Measurements from ENCODE around the gene HIPK1.
"Not testable (repeated sequence)": the region's sequence is repeated elsewhere in the genome, so short reads cannot be mapped to it uniquely, and the experiment has no call there.

The HIPK1 gene

DNA sequence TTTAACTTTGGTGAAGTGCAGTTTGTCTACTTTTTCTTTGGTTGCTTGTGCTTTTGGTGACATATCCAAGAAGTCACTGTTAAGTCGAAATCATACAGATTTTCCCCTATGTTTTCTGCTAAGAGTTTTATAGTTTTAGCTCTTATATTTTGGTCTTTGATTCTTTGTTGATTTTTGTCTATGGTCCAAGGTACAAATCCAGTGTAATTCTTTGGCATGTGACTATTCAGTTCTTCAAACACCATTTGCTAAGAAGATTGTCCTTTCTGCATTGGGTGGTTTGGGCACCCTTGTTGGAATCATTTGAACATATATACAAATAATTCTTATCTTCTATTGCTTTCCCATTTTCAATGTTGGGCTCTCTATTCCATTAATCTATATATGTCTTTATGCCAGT is 16.2 kb downstream of the HIPK1 start:
- DNase-seq, result no peak

DNA sequence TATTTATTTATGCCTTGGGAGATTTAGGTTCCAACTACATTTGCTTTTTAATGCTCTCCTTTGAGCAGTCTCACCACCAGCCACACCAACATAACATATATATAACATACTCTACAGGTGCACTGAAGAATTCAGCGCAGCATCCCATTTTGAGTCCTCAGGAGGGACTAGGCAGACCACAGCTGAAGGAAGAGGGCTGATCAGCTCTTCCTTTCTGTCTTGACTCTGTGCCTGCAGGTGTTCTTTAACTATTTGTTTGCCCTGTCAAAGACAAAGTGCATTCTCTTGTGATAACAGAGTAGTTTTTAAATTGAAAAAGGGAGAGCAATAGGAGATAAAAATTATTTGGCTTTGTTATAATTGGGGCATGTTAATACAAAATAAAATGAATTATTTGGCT is 17.0 kb downstream of the HIPK1 start:
- DNase-seq, result no peak

DNA sequence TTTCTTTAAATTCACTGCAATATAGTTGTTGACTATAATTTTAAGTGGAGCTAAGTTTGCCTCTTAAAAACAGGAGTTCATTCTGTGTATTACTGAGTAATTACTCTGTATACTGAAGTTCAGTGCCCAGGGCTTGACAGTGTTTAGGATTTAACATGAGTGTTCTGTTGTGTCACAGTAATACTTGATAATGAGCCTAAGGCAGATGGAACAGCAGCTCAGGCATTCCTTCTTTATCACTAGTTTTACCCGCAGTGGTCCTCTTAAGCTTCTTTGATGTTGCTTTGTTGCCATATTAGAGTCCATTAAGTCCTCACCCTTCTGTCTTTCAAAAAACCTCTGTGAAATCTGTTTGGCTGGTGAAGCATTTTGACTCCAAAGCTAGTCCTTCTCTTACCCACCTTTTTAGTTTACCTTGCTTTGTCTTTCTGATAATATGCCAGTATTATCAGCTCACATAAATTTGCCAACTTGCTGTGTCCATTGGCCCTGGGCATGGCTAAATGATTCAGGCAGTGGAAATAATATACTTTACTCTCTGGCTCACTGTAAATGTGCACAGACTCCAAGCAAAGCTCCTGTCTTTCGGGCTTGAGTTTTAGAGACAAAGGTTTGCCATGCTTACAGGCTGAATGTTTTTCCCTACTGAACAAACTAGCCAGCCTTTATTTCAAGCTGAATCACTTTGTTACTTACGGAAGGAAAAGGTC is 17.7 kb downstream of the HIPK1 start:
- DNase-seq, result no peak

DNA sequence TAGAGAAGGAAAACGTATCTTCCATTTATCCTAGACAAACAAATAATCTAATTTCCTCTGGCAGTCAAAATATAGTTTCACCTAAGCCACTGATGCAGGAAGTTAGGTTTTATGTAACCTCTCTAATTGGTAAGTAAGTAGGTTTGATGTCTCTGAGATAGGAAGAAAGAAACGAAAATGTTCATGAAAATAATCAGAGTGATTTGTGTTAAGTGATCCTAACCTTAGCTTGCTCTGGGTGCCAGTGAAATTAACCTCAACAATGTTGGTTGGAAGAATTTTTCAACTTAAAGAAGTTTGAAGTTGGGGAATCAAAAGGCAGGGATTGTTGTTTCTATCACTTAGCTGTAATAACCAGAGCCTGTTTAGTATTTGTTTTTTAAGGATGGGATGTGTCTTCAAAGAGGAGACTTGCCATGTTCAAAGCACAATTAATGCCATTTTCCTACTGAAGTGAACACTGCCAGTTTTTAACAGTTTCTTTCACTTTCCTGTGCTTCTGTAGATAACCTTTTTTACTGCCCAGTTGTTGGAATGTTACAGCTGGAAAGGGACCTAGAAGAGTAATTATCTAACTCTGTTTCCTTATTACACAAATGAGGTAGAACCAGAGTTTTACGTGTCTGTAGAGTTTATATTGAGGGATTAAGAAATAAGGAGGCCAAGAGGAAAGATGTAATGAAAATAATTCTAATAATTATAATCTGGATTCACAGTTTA is 18.4 kb downstream of the HIPK1 start:
- no peak for DNase-seq

DNA sequence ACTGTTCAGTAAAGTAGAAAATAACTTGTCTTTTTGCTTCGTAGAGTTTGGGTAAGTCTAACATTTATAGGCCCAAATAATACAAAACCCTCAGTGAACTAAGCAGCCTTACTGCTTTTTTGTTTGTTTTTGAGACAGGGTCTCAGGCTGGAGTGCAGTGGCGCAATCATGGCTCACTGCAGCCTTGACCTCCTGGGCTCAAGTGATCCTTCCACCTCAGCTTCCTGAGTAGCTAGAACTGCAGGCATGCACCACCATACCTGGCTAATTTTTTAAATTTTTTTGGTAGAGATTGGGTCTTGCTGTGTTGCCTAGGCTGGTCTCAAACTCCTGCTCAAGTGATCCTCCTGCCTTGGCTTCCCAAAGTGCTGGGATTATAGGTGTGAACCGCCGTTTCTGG is 19.0 kb downstream of the HIPK1 start:
- not testable (repeated sequence) for DNase-seq

DNA sequence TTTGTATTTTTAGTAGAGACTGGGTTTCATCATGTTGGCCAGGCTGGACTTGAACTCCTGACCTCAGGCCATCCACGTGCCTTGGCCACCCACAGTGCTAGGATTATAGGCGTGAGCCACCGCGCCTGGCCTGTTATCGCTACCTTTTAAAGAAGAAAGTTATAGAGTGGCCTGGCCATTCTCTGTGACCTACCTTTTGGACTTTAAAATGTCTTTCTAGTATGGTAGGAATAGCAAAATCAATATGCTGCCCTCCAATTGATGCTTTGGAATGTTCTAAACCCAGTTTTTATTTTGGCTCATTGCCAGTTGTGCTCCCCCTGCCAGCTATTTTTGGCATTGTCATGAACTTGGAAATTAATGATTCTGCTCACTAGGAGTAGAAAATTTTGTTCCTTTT is 19.9 kb downstream of the HIPK1 start:
- peak; percentile 21 for DNase-seq

DNA sequence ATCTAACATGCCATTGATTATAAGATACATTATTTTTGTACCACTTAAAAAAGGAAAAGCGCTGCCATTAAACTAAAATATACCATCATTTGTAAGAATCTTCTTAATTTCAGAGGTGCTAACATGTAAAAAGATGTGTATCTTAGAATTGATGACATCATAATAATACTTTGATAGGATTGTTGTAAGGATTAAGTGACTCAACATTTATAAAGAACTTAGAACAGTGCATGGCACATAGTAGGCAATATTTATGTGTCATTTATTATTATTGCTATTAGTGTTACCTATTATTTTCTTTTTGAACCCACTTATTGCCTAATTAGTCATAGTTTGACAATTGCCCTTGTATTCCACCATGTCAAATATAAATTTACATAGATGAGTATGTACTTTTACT is 21.8 kb downstream of the HIPK1 start:
- DNase-seq, result no peak

DNA sequence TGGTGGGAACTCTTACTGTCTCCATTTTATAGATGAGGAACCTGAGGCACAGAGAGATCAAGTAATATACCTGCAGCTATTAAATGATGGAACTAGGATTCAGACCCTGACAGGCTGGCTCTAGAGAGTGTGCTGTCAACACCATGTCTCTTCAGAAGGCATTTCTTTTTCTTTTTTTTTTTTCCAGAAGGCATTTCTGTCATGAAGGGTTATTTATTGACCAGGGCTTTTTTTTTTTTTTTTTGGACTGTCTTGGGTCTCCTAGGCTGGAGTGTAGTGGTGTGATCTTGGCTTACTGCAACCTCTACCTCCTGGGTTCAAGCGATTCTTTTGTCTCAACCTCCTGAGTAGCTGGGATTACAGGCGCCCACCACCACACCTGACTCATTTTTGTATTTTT is 22.6 kb downstream of the HIPK1 start:
- no peak for DNase-seq

DNA sequence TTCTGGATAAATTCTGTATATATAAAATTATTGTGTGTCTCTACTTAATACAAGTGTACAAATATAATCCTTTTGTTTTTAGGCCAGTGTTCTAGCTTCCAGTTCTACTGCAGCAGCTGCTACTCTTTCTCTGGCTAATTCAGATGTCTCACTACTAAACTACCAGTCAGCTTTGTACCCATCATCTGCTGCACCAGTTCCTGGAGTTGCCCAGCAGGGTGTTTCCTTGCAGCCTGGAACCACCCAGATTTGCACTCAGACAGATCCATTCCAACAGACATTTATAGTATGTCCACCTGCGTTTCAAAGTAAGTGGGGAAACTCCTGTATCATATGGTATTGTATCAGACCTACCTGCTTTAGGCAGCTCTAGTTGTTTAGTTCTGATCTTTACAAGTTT is 28.9 kb downstream of the HIPK1 start:
- DNase-seq, result no peak

DNA sequence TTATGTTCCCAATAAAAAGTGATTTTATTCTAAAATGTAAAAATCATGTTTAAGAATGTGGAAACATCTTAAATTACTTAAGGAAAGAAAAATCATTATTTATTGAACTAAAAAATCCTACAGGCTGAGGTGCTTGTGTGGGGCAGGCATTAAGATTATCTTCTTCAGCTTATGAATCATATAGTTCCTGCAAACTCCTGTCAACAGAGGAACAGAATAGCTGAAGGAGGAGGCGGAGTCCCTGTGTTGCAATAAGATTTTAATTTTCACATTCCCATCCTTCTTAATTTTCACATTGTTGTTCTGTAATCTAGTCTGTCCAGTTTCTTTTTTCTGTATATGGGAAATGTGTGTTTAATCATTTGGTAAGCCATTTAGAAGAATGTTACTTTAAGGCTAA is 29.6 kb downstream of the HIPK1 start:
- no peak for DNase-seq

DNA sequence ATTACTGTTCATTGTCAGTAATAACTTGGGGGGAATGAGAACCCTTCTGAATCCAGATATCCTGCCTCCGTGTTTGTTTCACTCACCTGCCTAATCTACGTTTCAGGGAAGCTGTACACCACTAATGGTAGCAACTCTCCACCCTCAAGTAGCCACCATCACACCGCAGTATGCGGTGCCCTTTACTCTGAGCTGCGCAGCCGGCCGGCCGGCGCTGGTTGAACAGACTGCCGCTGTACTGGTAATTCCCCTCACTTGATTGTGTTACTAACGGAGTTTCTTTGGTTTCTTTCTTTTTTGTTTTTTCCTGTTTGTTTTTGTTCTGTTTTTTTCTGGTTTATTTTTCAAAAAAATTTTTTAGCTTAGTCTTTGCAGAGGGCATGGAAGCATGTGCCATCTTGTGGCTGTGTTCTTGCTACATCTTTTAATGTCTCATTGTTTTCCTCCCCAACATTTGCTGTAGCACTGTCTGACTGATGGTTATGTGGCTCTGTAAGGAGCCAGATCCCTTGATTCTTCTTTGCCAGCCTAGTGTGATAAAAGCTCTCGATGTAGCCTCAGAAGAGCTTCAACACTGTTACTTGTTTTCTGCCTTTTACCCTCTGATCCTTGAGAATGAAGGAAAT is 34.3 kb downstream of the HIPK1 start:
- DNase-seq, result no peak

DNA sequence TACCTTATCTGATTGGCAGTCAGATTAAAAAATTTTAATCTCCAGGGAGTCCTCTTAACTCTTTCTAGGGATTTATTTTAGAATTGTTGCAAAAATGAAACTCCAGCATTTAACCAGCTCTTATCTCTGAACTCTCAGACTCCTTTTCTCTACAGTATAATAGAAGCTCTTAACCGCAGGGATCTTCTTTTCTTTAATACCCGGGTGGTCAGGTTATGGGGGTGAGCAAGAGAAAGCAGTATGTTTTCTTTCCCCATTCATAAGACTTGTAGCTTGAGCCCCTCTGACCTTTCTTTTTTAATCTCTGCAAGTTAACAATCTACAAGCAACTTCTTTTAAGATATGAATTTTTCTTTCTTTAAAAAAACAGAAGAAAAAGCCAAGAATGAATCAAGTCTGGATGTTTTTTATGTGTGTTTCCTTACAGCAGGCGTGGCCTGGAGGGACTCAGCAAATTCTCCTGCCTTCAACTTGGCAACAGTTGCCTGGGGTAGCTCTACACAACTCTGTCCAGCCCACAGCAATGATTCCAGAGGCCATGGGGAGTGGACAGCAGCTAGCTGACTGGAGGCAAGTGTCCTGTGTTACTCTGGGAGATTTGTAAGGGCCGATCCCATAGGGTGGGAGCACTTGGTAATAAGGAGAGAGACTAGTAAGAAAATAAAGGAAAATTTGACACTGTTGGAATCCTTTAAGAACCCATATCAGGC is 36.7 kb downstream of the HIPK1 start:
- no peak for DNase-seq

DNA sequence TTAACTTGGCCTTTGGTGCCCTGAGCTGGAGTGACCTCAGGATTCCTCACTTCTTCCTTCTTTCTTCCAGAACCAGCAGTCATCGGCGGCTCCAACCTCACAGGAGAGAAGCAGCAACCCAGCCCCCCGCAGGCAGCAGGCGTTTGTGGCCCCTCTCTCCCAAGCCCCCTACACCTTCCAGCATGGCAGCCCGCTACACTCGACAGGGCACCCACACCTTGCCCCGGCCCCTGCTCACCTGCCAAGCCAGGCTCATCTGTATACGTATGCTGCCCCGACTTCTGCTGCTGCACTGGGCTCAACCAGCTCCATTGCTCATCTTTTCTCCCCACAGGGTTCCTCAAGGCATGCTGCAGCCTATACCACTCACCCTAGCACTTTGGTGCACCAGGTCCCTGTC is 43.8 kb downstream of the HIPK1 start:
- DNase-seq, result no peak

DNA sequence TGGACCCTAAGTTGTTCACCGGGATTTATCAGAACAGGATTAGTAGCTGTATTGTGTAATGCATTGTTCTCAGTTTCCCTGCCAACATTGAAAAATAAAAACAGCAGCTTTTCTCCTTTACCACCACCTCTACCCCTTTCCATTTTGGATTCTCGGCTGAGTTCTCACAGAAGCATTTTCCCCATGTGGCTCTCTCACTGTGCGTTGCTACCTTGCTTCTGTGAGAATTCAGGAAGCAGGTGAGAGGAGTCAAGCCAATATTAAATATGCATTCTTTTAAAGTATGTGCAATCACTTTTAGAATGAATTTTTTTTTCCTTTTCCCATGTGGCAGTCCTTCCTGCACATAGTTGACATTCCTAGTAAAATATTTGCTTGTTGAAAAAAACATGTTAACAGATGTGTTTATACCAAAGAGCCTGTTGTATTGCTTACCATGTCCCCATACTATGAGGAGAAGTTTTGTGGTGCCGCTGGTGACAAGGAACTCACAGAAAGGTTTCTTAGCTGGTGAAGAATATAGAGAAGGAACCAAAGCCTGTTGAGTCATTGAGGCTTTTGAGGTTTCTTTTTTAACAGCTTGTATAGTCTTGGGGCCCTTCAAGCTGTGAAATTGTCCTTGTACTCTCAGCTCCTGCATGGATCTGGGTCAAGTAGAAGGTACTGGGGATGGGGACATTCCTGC is 46.2 kb downstream of the HIPK1 start:
- peak; percentile 47 for DNase-seq

DNA sequence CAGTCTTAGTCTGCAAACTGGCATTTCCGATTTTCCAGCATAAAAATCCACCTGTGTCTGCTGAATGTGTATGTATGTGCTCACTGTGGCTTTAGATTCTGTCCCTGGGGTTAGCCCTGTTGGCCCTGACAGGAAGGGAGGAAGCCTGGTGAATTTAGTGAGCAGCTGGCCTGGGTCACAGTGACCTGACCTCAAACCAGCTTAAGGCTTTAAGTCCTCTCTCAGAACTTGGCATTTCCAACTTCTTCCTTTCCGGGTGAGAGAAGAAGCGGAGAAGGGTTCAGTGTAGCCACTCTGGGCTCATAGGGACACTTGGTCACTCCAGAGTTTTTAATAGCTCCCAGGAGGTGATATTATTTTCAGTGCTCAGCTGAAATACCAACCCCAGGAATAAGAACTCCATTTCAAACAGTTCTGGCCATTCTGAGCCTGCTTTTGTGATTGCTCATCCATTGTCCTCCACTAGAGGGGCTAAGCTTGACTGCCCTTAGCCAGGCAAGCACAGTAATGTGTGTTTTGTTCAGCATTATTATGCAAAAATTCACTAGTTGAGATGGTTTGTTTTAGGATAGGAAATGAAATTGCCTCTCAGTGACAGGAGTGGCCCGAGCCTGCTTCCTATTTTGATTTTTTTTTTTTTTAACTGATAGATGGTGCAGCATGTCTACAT is 47.6 kb downstream of the HIPK1 start:
- DNase-seq, result peak; percentile 57

DNA sequence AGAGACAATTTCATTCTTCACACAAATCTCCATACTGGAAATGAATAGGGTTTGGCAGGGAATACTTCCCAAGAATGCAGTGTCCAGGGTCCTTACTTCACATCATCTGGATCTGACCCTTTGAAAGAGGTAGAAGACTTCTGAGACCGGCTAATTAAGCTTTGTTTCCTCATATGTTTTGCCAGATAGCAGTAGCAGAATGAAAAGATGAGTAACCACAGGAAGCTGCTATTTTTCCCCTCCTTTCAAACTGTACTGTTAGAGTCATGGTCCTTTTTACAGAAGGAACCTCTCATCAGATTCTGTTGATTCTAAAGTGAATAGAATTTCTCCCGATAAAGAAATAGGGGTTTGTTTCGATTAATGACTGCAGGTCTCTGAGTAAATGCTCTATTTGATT is 48.8 kb downstream of the HIPK1 start:
- no peak for DNase-seq

DNA sequence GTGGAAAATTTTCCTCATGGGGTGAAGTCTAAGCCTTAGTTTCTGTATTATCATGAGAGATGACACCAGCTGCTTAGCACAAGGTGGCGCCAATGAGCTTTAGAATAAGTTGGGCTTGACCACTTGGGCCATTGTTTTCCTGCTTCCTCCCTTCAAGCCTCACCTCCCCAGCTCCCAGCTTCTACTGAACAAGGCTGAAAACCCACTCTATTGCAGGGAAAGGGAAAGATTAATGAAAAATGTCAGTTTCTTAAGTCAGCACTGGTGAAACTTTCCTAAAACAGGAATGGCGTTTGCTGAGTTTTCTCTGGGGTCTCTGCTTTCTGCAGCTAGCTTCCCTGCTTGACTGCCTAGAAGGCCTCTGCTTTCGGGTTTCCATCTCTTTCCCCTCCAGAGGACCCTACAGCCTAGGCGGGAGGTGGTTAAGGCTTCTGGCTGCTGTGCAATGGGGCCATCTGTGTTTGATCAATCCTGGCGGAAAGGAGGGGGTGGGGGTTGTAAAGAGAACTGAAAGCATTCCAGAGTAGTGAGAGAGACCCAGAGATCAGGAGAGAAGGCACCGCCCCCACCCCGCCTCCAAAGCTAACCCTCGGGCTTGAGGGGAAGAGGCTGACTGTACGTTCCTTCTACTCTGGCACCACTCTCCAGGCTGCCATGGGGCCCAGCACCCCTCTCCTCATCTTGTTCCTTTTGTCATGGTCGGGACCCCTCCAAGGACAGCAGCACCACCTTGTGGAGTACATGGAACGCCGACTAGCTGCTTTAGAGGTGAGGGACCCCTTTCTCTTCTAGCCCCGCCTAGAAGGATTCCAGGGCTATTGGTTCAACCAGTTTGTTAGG is 50.0 kb downstream of the HIPK1 start, which contains the start of gene OLFML3:
TSS of gene OLFML3 (plus strand) at position 612 of the 840 bp plus-strand sequence. CDS start at position 655, 43 bp downstream.
- DNase-seq, result peak; percentile 99

DNA sequence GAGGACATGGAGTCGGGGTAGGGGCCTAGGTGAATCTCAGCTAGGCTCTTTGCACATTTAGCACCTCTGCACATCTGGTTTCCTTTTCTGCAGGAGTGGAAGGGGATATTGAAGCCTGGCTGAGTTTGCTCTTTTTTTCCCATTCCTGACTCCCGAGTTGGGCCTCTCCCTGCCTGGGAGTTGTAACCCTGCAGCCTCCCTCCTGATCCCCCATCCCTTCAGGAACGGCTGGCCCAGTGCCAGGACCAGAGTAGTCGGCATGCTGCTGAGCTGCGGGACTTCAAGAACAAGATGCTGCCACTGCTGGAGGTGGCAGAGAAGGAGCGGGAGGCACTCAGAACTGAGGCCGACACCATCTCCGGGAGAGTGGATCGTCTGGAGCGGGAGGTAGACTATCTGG is 51.0 kb downstream of the HIPK1 start:
- peak; percentile 38 for DNase-seq

DNA sequence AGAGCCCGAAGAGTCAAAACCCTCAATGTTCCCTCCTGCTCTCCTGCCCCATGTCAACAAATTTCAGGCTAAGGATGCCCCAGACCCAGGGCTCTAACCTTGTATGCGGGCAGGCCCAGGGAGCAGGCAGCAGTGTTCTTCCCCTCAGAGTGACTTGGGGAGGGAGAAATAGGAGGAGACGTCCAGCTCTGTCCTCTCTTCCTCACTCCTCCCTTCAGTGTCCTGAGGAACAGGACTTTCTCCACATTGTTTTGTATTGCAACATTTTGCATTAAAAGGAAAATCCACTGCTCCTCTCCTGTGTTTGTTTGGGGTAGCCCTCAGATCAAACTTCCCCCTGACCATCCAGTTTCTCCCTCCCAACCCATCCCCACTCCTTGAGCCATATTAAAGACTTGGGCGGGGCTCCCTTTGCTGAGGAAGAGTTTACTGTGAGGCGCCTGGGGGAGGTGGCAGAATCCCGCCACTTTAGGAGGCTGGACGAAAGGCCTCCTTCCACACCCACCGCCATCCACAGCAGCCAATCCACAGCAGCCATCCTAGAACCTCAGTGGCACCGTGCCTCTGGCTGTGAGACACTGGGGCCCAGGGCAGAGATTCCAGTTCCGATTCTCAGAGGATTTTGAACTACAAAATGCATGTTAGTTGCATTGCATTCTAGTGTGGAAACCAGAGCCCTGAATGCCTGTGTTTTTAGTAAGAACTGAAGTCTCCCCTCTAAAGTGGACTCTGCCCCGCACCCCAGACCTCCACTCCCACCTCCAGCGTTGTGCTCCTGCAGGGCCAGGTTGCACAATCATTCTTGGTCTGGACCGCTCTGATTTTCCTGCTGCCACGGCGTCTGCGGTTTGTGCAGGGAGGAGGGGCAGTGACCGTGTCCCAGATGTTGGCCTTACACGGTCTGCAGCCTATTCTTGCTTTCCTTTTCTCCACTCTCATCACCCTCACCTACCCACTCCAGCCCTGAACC is 53.1 kb downstream of the HIPK1 start:
- peak; percentile 82 for DNase-seq

DNA sequence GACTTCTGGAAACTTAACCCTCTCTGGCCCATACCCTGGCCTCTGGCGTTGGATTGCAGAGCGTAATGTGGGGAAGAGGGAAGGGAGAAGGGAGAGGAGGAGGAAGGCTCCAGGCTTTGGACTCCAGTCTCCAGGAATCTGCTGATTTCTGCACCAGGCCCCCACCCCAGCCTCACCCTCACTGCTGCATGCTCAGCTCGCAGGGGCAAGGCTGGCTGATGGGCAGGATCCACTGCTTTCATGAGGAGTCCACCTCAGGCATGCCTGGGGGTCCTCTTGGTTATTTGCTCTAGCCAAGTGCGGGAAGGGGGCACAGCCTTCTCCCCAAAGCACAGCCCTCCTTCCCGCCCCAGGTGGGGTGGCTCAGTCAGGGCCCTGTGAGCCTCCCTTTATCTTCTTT is 53.8 kb downstream of the HIPK1 start:
- no peak for DNase-seq
